Measurements from ENCODE around the gene TPTE2.

Gene TPTE2

GRCh38 chr13:19382111-19382510, 179.2 kb downstream of the TPTE2 start:
- DNase-seq (ENCODE audit: low read depth), result no peak
- H3K4me3 ChIP-seq (ENCODE audit: low read depth, low read length), result no peak overlapping the region
- no peak for TF ChIP-seq CTCF (conservative IDR thresholded peaks at IDR 0.05; ENCODE audit: low read depth, low read length)

Data from choroid plexus epithelial cell (primary cell).